ENCODE measurements around the gene OLFM2.

OLFM2 gene

GRCh38 chr19:9818175-9818733 lies 118.1 kb downstream of the OLFM2 start:
- Histone ChIP-seq H3K4me3 (replicated peaks; ENCODE audit: insufficient read depth, low read length) (peak overlapping the region; percentile 100), H3K27ac (replicated peaks) (peak overlapping the region; percentile 94), H3K27me3 (ENCODE audit: insufficient read depth, poor library complexity, severe bottlenecking) (no peaks in the 10 kb centered on the region)
- TF ChIP-seq, protein P1, sequence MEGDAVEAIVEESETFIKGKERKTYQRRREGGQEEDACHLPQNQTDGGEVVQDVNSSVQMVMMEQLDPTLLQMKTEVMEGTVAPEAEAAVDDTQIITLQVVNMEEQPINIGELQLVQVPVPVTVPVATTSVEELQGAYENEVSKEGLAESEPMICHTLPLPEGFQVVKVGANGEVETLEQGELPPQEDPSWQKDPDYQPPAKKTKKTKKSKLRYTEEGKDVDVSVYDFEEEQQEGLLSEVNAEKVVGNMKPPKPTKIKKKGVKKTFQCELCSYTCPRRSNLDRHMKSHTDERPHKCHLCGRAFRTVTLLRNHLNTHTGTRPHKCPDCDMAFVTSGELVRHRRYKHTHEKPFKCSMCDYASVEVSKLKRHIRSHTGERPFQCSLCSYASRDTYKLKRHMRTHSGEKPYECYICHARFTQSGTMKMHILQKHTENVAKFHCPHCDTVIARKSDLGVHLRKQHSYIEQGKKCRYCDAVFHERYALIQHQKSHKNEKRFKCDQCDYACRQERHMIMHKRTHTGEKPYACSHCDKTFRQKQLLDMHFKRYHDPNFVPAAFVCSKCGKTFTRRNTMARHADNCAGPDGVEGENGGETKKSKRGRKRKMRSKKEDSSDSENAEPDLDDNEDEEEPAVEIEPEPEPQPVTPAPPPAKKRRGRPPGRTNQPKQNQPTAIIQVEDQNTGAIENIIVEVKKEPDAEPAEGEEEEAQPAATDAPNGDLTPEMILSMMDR (IDR thresholded peaks at IDR 0.05; ENCODE audit: insufficient read depth, low read length): no peak
- TF ChIP-seq POLR2AphosphoS5 (IDR thresholded peaks at IDR 0.05; ENCODE audit: low read depth): no peak
- TF ChIP-seq, protein P2, sequence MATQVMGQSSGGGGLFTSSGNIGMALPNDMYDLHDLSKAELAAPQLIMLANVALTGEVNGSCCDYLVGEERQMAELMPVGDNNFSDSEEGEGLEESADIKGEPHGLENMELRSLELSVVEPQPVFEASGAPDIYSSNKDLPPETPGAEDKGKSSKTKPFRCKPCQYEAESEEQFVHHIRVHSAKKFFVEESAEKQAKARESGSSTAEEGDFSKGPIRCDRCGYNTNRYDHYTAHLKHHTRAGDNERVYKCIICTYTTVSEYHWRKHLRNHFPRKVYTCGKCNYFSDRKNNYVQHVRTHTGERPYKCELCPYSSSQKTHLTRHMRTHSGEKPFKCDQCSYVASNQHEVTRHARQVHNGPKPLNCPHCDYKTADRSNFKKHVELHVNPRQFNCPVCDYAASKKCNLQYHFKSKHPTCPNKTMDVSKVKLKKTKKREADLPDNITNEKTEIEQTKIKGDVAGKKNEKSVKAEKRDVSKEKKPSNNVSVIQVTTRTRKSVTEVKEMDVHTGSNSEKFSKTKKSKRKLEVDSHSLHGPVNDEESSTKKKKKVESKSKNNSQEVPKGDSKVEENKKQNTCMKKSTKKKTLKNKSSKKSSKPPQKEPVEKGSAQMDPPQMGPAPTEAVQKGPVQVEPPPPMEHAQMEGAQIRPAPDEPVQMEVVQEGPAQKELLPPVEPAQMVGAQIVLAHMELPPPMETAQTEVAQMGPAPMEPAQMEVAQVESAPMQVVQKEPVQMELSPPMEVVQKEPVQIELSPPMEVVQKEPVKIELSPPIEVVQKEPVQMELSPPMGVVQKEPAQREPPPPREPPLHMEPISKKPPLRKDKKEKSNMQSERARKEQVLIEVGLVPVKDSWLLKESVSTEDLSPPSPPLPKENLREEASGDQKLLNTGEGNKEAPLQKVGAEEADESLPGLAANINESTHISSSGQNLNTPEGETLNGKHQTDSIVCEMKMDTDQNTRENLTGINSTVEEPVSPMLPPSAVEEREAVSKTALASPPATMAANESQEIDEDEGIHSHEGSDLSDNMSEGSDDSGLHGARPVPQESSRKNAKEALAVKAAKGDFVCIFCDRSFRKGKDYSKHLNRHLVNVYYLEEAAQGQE (IDR thresholded peaks at IDR 0.05; ENCODE audit: insufficient replicate concordance, low read depth): no peak
- no peak for TF ChIP-seq GABPA (IDR thresholded peaks at IDR 0.05; ENCODE audit: low read depth)
- no peak for TF ChIP-seq SPI1 (IDR thresholded peaks at IDR 0.05; ENCODE audit: borderline replicate concordance, low read depth)
- no peak for DNase-seq (ENCODE audit: low read depth in 1 of 2, low spot score in 1 of 2)

- H3K27ac ChIP-seq (replicated peaks): no peak overlapping the region
- TF ChIP-seq SPI1 (IDR thresholded peaks at IDR 0.05; ENCODE audit: borderline replicate concordance, low read depth): no peak
- TF ChIP-seq, protein P1 (IDR thresholded peaks at IDR 0.05; ENCODE audit: insufficient read depth, low read length): no peak
- no peak for TF ChIP-seq GABPA (IDR thresholded peaks at IDR 0.05; ENCODE audit: low read depth)
- TF ChIP-seq, protein P2 (IDR thresholded peaks at IDR 0.05; ENCODE audit: insufficient replicate concordance, low read depth): no peak
- H3K4me3 ChIP-seq (replicated peaks; ENCODE audit: insufficient read depth, low read length): no peak overlapping the region
- DNase-seq (ENCODE audit: low read depth in 1 of 2, low spot score in 1 of 2): no peak
- no peaks in the 10 kb centered on the region for H3K27me3 ChIP-seq (ENCODE audit: insufficient read depth, poor library complexity, severe bottlenecking)
Measured at GRCh38 chr19:9811139-9811538, 125.2 kb downstream of the OLFM2 start.

GRCh38 chr19:9808855-9809824 lies 127.2 kb downstream of the OLFM2 start:
- TF ChIP-seq POLR2AphosphoS5 (IDR thresholded peaks at IDR 0.05; ENCODE audit: low read depth) (no peak), SPI1 (IDR thresholded peaks at IDR 0.05; ENCODE audit: borderline replicate concordance, low read depth) (no peak), GABPA (IDR thresholded peaks at IDR 0.05; ENCODE audit: low read depth) (no peak)
- TF ChIP-seq, protein P1 (IDR thresholded peaks at IDR 0.05; ENCODE audit: insufficient read depth, low read length): no peak
- TF ChIP-seq, protein P2 (IDR thresholded peaks at IDR 0.05; ENCODE audit: insufficient replicate concordance, low read depth): no peak

More at GRCh38 chr19:9808855-9809824, 127.2 kb downstream of the OLFM2 start:
- Histone ChIP-seq H3K27me3 (ENCODE audit: insufficient read depth, poor library complexity, severe bottlenecking) (no peaks in the 10 kb centered on the region), H3K27ac (replicated peaks) (no peak overlapping the region), H3K4me3 (replicated peaks; ENCODE audit: insufficient read depth, low read length) (no peak overlapping the region)
- DNase-seq (ENCODE audit: low read depth in 1 of 2, low spot score in 1 of 2): no peak
